ENCODE data around the gene UGT1A5.

- TF ChIP-seq INSM2 (tag by site-specific recombination; IDR thresholded peaks at IDR 0.05) = no peak
- no peak for TF ChIP-seq ZNF776 (tag by site-specific recombination; IDR thresholded peaks at IDR 0.05; ENCODE audit: borderline replicate concordance)
- no peak for TF ChIP-seq CTCF (tag by site-specific recombination; IDR thresholded peaks at IDR 0.05)
- no peak for TF ChIP-seq ZNF175 (tag by site-specific recombination; IDR thresholded peaks at IDR 0.05)
- no peak for TF ChIP-seq REST (tag by site-specific recombination; IDR thresholded peaks at IDR 0.05)
- no peak for TF ChIP-seq ZNF623 (tag by site-specific recombination; IDR thresholded peaks at IDR 0.05)
- no peak for TF ChIP-seq PBX3 (CRISPR knock-in tag; IDR thresholded peaks at IDR 0.05)
- TF ChIP-seq ZNF561 (tag by site-specific recombination; IDR thresholded peaks at IDR 0.05; ENCODE audit: borderline replicate concordance) = no peak
- TF ChIP-seq ZNF114 (tag by site-specific recombination; IDR thresholded peaks at IDR 0.05) = no peak
- no peak for TF ChIP-seq KLF16 (tag by site-specific recombination; IDR thresholded peaks at IDR 0.05)
- TF ChIP-seq ZSCAN5A (tag by site-specific recombination; IDR thresholded peaks at IDR 0.05) = no peak
- TF ChIP-seq ZNF837 (tag by site-specific recombination; IDR thresholded peaks at IDR 0.05) = no peak
- TF ChIP-seq ZBTB11 (tag by site-specific recombination; conservative IDR thresholded peaks at IDR 0.05; ENCODE audit: low read depth) = no peak
- no peak for TF ChIP-seq ZNF785 (tag by site-specific recombination; IDR thresholded peaks at IDR 0.05)
Measured at GRCh38 chr2:233756429-233757081, 43.8 kb downstream of the UGT1A5 start.

Data from HEK293 (cell line).